Stimulated activated CD4-positive, alpha-beta T cell treated with anti-CD3 and anti-CD28 coated beads, TNF-alpha, amount 100 ng/mL, for 1 hour (primary cell): Measurements from ENCODE around the gene EIF6.

Source experiments
- DNase-seq, 3 donors: peaks; one replicate each; pipeline ENCODE4 v3.0.0-alpha.2; 2020; ENCODE audit warnings: low read depth in 3 of 3, low spot score in 1 of 3

EIF6 gene

DNA sequence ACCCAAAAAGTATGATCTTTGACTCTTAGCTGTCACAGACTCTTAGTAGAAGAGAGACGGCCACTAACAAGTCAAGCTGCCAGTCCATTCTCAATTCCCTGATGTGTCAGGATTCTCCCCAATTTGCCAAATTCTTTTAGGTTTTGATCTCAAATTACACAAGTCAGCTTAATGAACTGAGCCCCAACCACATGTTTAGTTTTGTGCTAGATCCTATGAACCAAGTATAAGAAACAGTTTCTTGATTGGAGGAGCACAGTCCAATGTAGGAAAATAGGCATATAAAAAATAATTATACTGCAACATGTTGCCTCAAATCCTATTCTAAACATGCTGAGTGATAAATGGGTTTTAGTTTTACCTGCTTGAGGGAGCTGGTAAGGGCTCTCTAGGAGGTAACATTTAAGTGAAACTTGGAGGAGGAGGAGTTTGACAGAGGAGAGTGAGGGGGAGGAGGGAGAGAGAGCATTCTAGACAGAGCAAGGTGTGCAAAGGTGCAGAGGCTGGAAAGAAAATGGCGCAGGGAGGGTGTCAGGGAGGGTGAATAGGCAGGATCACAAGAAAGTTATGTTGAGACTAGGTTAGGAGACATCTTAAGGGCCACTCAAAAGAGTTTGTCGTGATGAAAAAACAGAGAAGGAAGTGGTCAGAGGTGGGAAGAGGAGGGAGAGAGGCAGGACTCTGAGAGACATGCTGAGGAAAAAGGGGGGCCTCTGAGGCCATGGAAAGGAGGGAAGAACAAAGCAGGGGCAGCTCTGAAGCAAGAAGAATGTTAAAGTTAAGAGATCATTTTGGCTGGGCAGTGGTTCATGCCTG lies 30.5 kb upstream of the EIF6 start:
- DNase-seq = no peak

DNA sequence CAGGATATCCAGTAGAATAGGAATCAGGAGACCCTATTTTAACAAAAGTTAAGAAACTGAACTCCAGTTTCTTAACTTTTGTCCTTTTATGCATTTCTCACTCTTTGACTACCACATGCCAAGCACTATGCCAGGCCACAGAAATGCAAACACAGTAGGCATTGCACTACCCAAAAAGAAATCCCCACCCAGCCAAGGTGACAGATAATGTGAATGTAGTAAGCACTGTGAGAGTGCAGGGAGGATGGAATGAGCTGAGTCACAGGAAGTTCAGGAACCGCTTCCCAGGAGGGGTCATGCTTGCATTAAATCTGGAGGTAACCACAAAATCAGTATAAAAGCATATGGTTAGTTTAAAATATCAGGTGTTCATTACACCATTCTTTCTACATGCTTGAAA lies 27.7 kb upstream of the EIF6 start:
- no peak for DNase-seq

DNA sequence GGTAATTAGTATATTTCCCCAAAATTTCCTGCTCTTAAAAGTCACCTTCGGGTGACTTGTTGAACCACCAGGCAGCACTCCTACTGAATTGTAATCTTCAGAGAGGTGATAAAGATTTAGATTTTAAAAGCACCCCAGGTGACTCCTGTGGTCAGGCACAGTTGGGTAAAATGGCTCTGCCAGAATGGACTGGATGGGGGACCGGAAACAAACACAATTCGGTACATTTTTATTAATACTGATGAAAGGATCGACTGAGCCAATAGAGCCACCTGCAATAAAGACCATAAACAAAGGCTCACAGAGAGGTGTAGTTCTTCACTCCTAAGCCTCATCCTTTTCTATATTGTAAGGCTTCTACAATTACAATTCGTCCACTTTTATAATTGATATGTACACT lies 27.2 kb upstream of the EIF6 start:
- no peak for DNase-seq

DNA sequence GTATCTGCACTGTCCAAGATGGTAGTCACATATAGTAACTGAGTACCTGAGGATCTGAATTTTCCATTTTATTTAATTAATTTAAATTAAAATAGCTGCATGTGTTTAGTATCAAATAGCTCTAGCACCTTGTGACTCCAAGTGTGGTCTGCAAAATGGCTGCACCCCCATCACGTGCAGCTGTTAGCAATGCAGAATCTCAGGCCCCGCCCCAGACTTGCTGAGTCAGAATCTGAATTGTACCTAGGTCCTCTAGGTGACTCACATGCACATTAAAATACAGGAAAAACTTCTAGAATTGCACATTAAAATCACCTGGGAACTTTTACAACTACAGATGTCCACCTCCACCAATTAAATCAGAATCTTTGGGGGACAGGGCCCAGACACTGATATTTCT lies 26.8 kb upstream of the EIF6 start:
- peak in 1 of 3 donors; percentile 37 for DNase-seq

DNA sequence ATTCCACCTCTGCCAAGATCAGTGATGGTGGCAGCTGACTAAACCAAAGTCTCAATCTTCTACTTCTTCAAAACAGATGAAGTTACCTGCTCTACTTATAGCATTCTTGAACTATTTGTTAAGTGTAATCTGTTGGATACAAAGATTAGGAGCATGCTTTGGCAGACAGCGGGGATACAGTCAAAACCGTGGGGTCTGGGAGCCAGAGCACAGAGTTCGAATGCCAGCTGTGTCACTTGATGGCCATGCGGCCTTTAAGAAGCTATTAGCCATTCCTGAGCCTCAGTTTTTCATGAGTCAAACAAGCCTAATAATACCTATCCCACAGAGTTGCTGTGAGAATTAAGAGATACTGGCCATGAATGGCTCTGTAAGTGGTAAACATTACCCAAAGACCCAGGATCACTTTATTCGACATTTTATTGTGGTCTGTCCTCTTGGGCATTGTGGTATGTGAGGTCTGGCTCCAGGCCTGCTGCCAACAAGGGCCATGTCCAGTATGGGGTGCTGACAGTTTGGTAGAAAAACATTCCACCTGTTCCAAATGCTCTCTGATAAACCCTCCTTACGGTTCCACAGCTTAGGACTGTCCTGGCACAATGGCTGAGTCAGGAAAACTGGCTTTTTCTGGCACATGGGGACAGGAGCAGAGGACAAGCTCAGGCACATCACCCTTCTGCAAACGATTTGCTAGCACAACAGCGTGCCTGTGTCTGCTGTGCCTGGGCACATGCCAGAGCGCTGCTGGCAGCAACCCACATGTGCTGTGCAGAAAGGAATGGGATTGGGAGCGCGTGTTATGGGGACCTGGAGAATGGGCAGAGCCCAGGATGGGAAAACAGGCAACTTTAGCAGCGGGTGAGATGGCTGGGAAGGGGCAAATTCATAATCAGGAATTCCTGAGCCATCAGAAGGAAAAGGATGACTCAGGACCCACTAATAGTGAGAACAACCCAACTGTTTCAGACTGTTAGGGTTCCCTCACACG lies 23.4 kb upstream of the EIF6 start:
- DNase-seq = no peak

DNA sequence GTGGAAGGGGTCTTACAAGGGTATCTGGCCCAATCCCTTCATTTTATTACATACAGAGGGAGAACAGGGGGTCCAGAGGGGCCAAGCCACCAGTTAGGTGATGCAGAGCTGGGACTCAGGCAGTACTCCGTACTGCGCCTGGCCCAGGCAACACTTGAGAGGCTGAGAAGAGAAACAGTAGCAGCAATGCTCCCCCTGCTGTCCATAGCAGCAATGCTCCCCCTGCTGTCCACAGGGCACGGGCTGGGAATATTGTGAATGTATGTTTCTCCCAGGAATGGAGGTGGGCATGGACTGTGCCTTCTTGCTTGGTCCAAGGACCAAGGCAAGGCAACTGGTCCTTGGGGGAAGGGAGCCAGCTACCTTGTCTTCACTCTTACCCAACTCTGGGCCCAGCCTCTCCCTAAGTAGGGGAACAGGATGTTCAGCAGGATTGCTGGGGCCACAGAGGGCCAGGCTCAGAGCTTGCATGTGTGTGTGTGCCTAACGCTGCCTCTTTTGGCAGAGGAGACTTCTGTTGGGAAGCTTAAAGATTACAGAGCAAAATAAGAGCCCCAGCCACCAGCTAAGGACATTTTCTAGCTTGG lies 22.5 kb upstream of the EIF6 start:
- DNase-seq = no peak

DNA sequence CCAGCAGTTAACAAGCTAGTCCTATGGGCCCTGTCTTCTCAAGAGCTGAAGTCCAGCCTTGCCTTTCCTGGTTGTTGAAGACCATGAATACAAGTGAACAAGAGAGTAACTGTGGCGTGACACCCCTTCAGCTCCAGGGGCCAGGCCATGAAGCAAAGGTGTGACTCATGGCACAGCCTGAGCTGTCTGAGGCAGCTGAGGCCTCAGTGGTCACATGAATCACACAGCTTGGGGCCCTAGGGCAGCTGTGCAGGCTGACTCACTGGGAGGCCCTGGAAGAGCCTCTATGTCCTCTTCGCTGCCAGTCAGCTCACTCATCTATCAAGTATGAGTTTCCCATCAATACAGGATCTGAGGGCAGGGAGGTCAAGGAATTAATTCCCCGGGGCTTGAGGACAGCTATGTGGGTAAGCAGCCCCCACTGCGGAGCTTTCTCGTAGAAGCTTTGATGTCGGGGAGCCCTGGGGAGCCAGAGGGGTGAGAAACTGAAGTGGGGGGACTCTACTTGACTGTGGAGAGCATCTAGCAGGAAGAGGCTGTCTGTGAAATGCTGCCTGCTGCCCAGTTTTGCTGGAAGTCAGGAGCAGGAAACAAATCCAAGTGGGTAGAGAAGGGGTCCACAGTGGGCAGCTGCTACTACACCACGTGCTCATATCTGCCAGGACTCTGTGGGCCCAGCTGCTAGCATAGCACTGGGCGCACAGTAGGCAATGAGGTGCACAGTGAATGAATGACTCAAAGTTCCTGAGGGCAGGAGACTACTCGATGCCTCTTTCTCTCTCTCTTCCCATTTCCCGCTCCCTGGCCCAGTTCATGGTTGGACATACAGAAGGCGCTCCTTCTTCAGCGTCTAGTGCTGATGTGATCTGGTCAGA lies 21.3 kb upstream of the EIF6 start:
- peak in 1 of 3 donors; percentile 33 for DNase-seq

DNA sequence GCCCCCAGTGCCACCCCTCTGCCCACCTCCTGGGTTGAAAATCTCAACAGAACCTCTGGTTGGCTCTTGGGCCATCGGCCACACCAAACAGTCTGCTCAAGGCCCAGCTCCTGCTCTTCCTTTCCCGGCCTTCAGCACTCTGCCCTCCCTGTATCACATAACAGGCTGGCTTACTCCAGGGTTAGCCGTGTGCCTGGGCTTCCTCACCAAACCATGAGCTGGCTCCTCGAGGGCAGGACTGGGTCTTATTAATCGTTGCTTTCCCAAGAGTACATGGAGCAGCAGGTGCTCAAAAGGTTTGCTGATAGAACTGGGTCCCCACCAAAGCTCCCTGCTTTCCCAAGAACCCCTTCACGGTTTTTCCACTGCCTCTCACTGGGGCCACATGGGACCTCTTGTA lies 20.4 kb upstream of the EIF6 start:
- DNase-seq = no peak

DNA sequence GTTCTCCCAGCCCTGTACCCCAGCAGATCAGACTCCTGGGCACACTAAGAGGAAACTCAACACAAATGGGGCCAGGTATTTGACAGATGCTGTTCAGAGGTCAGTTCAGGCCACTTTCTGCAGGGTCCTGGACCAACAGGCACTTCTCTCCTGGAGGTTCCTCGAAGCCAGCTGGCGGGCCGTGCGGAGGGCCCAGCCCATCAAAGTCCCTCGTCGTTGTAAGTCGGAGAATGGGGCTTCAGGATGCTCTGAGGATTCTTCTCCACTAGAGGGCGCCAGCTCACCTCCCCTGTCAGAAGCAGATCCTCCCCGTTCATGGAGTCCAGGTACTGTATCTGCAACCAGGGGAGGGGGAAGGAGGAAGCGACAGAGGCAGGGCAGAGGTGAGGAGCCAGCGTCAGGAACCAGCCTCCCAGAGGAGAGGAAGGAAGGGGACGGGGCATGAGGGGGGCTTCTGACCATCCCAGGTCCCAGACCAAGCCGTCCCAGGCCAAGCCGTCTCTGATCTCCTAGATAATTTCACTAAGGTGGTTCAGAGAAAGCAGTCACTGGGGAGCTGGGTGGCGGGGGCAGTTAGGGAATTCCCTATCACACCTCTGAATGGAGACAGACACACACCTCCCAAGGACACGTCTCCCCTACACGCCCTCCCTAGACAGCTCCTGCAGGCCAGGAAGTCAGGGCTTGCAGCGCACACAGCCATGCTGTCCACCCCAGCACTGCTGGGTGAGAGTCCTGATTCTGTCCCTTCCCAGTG lies 19.3 kb upstream of the EIF6 start:
- peak; percentile 62 to 68 (median 65) for DNase-seq

DNA sequence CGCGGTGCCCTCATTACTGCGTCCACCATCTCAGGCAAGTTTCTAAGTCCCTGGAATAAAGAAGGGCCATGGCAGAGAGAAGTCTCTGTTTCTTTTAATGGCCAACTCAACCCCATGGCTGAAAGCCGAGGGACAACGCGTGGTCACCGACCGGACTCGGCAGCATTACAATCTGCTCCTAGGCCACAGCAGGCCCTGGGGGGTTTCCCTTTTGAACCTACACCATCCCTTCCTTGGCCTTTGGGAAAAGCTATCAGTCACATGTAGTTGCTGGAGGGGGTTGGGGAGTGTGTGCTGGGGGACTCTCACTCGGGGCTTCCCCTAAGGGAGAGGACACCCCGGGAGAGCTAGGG lies 18.8 kb upstream of the EIF6 start:
- no peak for DNase-seq

DNA sequence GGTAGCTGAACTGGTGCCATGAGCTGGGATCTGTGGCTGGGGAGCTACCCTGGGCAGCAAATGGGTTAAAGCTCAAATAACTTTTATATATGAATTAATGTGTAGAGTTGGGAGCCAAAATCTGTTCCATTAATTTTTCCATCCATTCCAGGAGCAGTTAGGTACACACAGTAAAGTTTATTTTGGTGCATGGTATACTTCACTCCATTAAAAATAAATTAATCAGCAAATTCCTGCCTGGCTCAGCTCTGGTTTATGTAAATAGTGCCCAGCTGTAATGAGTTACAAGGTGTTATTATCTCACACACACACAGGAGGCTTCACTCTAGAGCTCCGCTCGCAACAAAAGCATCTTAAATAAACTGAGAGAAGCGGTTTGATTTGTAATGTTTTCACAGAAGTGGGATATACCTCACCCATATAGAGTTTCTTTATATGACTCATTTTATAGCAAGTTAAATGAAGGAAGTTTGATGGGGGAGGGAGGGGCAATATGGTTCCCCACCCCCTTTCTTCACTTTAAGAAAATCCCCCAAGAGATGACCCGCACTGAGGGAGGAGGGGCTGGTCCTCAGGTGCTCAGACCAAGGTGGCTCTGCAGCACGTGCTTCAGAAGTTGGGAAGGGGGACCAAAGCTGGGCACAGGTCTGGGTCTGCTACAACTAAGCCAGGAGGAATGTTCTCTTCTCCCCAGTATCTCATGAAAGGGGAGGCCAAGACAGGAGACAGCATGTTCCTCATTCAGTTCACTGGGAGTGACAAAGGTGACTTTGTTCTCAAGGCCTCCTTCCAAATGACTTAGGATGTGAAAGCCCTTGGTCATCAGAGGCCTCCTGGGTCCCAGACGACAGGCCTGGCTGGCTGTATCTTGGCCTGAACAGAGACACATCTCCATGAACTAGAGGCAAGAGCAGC lies 18.1 kb upstream of the EIF6 start:
- DNase-seq = no peak

DNA sequence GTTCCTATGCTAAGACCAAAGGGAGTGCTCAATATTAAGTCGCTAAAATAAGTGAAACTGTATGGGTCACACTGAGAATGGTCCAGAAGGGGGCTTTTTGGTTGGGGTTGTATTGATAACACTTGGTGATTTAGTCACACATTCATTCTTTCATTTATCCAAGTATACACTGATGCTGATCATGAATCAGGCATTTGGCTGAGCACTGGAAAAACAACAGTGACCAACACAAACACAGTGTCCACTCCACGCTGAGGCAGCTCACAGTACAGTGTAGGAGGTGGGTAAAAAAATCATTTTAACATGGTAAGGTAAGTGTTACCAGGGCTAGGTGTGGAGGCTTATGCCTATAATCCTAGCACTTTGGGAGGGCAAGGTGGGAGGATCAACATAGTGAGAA lies 16.9 kb upstream of the EIF6 start:
- DNase-seq = no peak

DNA sequence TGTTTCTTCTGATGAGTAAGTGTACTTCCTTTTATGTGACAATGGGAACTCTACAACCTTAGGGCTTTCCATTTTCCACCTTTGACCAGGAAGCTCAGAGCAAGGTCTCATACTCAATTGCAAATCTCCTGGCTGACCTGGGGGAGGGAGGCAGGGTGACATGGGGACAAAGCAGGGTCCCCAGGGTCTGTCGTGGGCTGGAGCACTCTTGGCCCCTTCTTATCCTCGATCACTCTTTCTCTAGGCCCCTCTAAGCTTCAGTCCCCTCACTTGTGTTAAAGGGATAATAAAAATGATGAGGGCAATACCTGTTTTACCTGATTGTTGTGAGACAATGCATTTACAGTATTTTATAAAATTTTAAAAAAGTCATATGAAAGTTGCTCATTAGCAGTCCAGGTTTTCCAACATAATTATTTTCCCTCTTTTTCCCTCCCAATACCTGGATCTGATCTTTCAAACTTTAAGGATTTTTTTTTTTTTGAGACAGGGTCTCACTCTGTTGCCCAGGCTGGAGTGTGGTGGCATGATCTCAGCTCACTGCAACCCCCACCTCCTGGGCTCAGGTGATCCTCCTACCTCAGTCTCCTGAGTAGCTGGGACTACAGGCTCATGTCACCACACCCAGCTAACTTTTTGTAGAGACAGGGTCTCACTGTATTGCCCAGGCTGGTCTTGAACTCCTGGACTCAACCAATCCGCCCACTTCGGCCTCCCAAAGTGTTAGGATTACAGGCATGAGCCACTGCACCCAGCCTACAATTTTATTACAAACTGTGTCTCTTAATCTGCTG lies 16.1 kb upstream of the EIF6 start:
- no peak for DNase-seq

DNA sequence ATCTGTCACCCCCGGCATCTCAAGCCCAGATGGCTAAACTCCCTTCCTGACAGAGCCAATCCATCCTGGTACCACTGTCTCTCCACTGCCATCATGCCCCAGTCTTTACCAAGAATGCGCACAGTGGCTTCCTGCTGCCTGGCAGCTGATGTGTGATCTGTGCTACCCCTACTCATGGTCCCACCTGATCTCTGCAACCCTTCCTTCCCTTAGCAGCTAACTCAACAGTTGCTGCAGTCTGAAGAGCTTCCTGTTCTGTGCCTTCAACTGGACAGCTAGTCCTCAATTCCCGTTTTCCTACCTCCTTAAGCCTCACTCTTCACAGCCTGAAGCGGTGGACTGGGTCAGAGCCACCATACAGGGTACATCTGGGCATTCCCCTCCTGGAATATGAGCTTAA lies 15.2 kb upstream of the EIF6 start:
- no peak for DNase-seq

DNA sequence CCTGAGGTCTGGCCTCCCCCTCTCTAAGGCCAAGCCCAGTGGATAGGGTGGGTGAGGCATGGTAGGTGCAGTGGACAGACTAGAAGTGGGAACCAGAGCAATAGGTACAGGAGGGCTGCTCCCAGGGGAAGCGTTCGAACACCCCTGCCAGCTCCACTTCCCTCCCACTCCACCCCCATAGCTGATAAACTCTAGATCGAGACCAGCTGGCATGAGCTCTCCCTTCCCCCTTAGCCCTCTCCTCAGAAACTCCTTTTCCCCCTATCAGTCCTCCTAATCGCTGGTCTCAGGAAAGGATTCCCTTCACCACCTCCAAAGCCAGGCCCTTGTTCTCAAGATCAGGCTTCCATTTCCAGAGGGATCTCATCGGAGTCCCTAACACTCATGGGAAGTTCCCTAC lies 13.7 kb upstream of the EIF6 start:
- DNase-seq = no peak

DNA sequence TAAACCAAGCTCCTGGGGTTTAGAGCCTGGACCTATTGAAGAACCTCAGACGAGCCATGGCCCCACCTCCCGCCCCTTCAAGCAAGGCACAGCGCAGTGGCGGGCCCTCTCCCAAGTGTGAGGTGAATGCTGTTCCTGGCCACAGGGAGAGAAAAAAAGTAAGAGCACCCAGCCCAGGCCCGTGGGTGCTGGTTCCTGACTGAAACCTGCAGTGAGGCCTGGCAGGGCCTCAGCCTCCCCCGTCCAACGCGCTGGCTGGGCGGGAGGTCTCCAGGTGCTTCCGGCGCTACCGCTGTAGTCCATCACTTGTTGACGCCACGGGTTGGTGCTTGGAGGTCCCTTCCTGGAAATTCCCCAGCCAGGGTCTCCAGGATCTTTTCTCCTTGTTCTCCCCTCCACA lies 13.2 kb upstream of the EIF6 start:
- DNase-seq = no peak

DNA sequence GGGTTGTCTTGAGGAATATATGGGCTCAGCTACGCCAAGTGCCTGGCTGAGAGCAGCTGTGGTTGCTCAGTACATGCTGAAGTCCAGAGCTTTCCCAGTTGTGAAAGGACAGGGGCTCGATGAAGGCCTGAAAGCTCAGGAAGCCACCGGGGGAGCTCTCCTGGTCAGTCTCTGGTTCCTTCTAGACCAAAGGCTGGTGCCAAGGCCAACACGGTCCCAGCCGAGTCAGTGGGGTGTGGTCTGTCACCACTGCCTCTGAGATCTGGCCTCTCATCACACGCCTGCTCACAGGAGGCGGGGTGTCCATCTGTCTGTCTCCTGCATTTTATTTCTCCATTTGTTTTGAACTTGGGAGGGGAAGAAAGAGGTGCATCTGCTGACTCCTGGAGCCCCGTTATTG lies 12.6 kb upstream of the EIF6 start:
- DNase-seq = no peak

DNA sequence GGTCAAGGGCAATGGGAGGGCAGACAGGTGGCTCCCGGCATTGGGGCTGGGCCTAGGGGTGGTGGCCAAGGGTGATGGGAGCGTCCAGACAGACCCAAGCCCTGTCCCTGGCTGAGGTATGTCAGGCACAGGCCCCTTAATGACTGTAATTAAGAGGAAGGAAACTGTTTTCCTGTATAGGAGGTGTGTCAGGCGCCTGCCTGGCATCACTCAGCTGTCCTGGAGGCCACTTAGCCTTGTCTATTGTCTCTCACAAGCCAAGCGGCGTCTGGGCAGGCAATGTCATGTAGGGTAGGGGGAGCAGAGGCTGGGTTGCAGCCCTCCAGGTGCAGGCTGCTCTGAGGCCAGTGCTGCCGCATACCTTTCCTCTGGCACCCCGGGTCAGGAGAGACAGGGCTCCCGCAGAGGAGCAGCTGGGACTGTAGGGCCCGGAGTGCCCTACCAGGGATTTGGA lies 11.6 kb upstream of the EIF6 start:
- no peak for DNase-seq
